Measurements from ENCODE around the gene DDAH2. TPM values are rescaled to one million over a fixed set of nuclear protein-coding genes. Genes with fewer than 3 reads are reported as not detected.

The DDAH2 gene
- total RNA-seq, 2 donors from 2014 or later = 73.3 to 83.7 TPM

GRCh38 chr6:31729979-31730630 lies 1.0 kb upstream of the DDAH2 start:
- intact Hi-C loops (cut with DNase I) = loop anchor here (2.0 to 5.0 kb wide), 3 partner anchors 27 to 167 kb away; partner anchors contain the start of genes ABHD16A, EHMT2 and LY6G5C
- peak; percentile 82 for DNase-seq (ENCODE audit: low spot score)

DNA sequence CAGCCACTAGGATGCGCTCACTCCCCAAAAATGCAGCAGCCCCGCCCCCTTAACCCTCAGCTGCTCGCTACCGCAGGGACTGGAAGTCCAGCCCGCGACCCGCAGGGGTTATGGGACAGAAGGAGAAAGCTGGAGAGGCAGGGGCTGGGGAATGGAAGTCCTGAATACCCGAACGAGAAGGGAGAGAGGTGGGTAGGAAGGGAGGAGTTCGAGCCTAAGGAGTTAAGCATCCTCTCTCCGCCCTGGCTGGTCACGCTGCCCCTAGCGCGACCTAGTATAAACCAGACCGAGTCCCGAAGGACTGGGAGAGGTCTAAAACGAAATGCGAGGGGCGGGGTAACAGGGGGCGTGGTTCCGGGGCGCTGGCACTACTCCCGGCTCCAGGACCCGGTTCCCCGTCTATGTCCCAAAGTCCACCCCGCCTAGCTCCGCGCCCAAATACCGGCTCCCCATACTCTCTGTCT lies 448 bp upstream of the DDAH2 start:
- Histone ChIP-seq H3K4me1 (replicated peaks) (peaks cover 10% of the 10 kb centered on the region), H3K4me3 (peak overlapping the region; percentile 83 to 88), H3K27ac (peak overlapping the region; percentile 98 to 99), H3K27me3 (replicated peaks; ENCODE audit: insufficient read depth) (no peaks in the 10 kb centered on the region), H3K36me3 (peaks cover 4 to 14% of the 10 kb centered on the region in 2 donors), H3K9me3 (no peaks in the 10 kb centered on the region)
- WGBS = under 1% methylated on average over 29 of the region's 29 CpGs
- TF ChIP-seq, protein P1, sequence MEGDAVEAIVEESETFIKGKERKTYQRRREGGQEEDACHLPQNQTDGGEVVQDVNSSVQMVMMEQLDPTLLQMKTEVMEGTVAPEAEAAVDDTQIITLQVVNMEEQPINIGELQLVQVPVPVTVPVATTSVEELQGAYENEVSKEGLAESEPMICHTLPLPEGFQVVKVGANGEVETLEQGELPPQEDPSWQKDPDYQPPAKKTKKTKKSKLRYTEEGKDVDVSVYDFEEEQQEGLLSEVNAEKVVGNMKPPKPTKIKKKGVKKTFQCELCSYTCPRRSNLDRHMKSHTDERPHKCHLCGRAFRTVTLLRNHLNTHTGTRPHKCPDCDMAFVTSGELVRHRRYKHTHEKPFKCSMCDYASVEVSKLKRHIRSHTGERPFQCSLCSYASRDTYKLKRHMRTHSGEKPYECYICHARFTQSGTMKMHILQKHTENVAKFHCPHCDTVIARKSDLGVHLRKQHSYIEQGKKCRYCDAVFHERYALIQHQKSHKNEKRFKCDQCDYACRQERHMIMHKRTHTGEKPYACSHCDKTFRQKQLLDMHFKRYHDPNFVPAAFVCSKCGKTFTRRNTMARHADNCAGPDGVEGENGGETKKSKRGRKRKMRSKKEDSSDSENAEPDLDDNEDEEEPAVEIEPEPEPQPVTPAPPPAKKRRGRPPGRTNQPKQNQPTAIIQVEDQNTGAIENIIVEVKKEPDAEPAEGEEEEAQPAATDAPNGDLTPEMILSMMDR (IDR thresholded peaks at IDR 0.05) = peak in 3 of 4 experiments; percentile 68 to 82 (median 77)
- TF ChIP-seq POLR2A (IDR thresholded peaks at IDR 0.05) (peak; percentile 70), POLR2AphosphoS5 (IDR thresholded peaks at IDR 0.05) (peak; percentile 81)
- peak; percentile 88 for DNase-seq (ENCODE audit: low spot score)
- intact Hi-C loops (cut with DNase I) = loop anchor here (2.0 to 5.0 kb wide), 3 partner anchors 27 to 168 kb away; partner anchors contain the start of genes ABHD16A, EHMT2 and LY6G5C

More at GRCh38 chr6:31729979-31730630, 1.0 kb upstream of the DDAH2 start:
- peak overlapping the region; percentile 83 to 88 for H3K4me3 ChIP-seq
- WGBS = 1% methylated on average over 46 of the region's 46 CpGs
- peaks cover 10% of the 10 kb centered on the region for H3K4me1 ChIP-seq (replicated peaks)
- no peaks in the 10 kb centered on the region for H3K27me3 ChIP-seq (replicated peaks; ENCODE audit: insufficient read depth)
- TF ChIP-seq, protein P1 (IDR thresholded peaks at IDR 0.05) = peak in 1 of 4 experiments; percentile 18
- peak; percentile 68 for TF ChIP-seq POLR2AphosphoS5 (IDR thresholded peaks at IDR 0.05)
- TF ChIP-seq POLR2A (IDR thresholded peaks at IDR 0.05) = peak; percentile 69
- H3K27ac ChIP-seq = peak overlapping the region; percentile 98 to 99
- H3K9me3 ChIP-seq = no peaks in the 10 kb centered on the region
- H3K36me3 ChIP-seq = peaks cover 4 to 14% of the 10 kb centered on the region in 2 donors

GRCh38 chr6:31727717-31728671 lies 1.1 kb downstream of the DDAH2 start:
- no peak for DNase-seq (ENCODE audit: low spot score)
- intact Hi-C loops (cut with DNase I) = loop anchor here (2.0 to 5.0 kb wide), 3 partner anchors 25 to 169 kb away; partner anchors contain the start of genes ABHD16A, EHMT2 and LY6G5C
- WGBS = 63% methylated on average over 41 of the region's 41 CpGs
- no peaks in the 10 kb centered on the region for H3K27me3 ChIP-seq (replicated peaks; ENCODE audit: insufficient read depth)
- H3K4me3 ChIP-seq = peak overlapping the region; percentile 83 to 88
- peaks cover 4 to 14% of the 10 kb centered on the region in 2 donors for H3K36me3 ChIP-seq
- peak overlapping the region; percentile 98 to 99 for H3K27ac ChIP-seq
- H3K4me1 ChIP-seq (replicated peaks) = peaks cover 4% of the 10 kb centered on the region
- TF ChIP-seq POLR2A (IDR thresholded peaks at IDR 0.05) (no peak), POLR2AphosphoS5 (IDR thresholded peaks at IDR 0.05) (no peak)
- TF ChIP-seq, protein P1 (IDR thresholded peaks at IDR 0.05) = no peak
- H3K9me3 ChIP-seq = no peaks in the 10 kb centered on the region

GRCh38 chr6:31727034-31727716 lies 1.9 kb downstream of the DDAH2 start:
- H3K27ac ChIP-seq = peak overlapping the region in 1 of 2 donors; percentile 98
- peaks cover 4 to 7% of the 10 kb centered on the region in 2 donors for H3K36me3 ChIP-seq
- H3K27me3 ChIP-seq (replicated peaks; ENCODE audit: insufficient read depth) = no peaks in the 10 kb centered on the region
- peaks cover 4% of the 10 kb centered on the region for H3K4me1 ChIP-seq (replicated peaks)
- TF ChIP-seq, protein P1 (IDR thresholded peaks at IDR 0.05) = no peak
- TF ChIP-seq POLR2AphosphoS5 (IDR thresholded peaks at IDR 0.05) (no peak), POLR2A (IDR thresholded peaks at IDR 0.05) (no peak)
- WGBS = 68% methylated on average over 7 of the region's 7 CpGs
- no peaks in the 10 kb centered on the region for H3K9me3 ChIP-seq
- no peak for DNase-seq (ENCODE audit: low spot score)
- intact Hi-C loops (cut with DNase I) = loop anchor here (5.0 kb wide), 2 partner anchors 45 to 170 kb away; partner anchors contain the start of genes EHMT2 and LY6G5C
- H3K4me3 ChIP-seq = no peak overlapping the region

Measured in prostate gland (tissue), 2 donors.